NCI-H1930 (cell line): ENCODE data around the gene ANO4.

Experiments
- DNase-seq, 2 experiments: peaks; one replicate each; lab custom pipeline; 2025; lab: John Stamatoyannopoulos, UW

ANO4 gene

DNA sequence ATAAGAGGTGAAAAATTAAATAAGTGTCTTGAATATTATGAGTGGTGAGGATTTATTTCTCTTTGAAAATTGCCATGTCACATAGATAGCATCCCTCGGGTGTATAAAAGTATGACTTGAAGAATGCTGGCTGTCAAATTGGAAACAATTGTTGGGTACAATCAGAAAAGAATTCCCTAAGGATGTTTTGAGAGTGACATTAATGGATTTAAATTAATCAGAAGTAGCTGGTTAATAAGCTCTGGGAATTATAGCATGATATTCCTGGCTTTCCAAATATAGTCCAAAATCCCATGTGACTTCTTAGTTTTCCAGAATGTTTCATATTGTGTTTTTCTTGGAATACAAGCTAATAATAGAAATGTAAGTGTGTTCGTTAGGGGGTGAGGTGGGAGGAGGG lies 196.5 kb downstream of the ANO4 start:
- DNase-seq = no peak

DNA sequence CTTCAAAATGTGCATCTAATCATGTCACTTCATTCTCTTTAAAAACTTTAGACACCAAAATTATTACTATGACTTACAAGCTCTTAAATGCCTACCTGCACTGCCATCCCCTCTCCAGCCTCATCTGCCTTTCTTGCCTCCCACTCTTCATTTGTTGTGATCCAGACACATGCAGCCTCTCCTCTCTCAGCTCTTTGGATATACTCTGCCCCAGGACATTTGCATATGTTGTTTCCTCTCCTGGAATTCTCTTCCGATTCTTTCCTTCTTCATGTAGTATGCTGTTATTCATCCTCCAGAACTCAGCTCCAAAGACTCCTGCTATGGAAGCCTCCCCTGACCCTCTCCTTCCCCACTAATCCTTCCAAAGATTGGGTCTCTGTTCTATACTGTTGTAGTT lies 197.6 kb downstream of the ANO4 start:
- DNase-seq = no peak

DNA sequence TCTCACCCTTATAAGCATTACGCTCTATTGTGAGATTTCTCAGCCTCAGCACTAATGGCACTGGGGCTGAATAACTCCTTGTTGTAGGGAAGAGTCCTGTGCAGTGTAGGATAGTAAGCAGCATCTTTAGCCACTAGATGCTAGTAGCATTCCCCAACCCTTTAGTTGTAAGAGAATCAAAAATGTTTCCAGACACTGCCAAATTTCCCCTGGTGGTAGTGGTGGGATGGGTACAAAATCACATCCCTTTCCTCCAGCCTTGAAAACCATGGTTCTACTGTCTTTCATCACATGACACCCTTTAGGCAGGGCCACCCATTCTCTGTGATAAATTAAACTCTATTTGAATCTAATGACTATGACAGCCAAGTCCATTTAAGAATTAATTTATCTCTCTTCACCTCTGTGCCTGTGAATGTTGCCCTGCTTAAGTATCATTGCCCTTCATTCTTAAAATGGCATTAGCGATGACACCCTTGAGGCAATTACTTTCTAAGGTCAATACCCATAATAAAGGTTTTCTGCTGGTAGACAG lies 199.4 kb downstream of the ANO4 start:
- no peak for DNase-seq

DNA sequence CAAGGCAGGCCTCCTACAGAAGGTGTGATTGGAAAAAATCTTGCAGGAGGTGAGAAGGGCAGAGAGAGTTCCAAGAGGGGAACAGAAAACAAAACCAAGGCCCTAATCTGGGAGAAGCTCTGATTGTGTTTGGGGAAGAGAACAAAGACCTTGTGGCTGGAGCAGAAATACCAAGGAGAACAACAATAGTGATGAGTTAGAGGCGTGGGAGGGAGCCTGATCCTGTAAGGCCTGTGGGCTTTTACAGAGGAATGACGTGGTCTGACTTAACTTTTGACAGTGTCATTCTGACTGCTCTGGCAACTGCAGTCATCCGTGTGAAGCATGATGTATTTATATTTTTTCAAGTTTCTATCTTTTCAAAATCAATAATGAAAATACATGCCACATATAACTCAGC lies 200.6 kb downstream of the ANO4 start:
- no peak for DNase-seq

DNA sequence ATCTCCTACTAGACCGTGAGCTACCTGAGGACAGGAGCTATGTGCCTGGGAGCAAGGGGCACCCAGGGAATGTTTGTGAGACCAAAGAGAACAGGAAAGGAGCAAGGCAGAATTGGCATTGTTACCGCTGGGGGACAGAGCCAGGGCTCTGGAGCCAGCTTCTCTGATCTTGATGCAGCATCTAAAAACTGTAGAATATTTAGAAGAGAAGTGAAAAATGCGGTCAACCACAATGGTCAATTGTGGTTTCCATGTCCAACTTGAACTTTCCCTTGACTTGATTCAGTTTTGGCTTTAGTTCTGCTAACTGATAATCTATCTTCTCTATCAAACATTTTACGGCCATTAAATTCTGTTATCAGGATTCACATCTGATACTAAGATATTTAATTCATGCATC lies 201.2 kb downstream of the ANO4 start:
- DNase-seq = no peak

DNA sequence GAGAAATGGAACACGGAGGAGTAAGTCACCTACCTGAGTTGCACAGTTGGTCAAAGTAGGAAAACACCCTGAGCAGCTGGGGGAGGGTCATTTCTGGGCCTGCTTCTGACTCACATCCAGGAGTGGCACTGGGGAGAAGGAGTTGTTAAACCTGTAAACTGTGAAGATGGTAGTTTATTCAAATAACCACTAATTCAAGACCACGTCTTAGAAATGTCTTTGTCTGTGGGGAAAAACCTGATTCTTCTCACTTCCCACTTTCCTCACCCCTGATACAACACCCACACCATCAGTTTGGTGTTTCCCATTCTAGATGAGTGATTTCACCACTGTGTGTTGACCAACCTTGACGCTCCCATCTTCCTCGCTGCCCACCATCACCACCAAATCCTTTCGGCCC lies 207.1 kb downstream of the ANO4 start:
- no peak for DNase-seq

DNA sequence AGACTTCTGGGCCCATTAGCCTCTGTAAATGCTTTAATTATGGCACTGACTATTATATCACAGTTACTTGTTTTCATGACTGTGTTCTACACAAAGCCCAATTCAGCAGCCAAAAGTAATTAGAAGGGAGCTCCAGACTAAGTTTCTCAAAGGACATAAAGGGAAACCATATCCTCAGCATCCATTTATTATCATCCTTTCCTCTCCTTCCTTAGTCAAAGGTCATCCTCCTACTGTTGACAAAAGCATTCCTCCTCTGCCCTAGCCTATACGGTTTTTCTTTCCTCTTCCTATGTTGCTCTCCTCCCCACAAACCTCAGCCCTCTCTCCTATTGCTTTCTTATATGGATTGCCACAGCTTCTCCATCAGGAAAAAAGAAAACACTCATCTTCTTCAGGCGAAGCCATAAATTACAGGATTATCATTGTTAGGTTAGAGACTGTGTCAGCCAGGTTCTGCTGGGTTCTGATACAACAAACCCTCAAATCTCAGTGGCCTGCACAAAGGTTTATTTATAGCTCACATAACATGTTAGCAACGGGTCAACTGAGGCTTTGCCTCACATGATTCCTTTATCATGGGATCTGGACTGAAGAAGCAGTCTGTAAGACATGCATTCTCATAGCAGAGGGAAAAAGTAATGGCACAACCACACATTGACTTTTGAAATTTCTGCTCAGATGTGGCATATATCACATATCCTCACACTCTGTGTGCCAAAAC lies 208.3 kb downstream of the ANO4 start:
- no peak for DNase-seq

DNA sequence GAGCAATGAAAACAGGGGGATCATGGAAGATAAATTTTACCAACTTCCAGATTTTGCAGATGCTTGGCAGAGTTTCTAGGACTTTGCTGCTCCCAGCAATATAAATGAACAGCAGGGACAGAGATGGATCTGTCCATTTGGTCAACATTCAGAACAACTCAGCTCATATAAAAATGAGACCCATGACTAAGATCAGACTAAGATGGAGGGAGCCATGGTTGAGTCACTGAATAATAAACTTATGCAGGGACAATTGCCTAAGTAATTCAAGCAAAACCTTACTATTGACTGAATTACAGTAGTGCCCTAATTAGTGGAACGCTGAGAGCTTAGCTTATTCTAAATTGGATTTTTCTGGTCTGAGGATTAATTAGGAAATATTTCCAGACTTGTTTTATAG lies 210.3 kb downstream of the ANO4 start:
- DNase-seq = no peak

DNA sequence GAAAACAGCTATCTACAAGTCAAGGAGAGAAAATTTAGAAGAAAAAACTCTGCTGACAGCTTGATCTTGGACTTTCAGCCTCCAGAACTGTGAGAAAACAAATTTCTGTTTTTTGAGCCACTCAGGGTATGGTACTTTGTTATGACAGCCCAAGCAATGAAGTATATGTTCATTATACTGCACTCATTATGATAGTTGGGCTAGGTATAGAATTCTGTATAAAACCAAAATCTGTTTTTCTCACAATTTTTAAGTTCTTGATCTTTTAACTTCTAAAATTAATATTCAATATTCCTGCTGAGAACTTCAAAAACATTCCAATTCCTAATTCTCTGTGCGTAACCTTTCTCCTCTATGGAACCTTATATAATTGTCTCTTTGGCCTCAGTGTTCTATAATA lies 214.7 kb downstream of the ANO4 start:
- no peak for DNase-seq

DNA sequence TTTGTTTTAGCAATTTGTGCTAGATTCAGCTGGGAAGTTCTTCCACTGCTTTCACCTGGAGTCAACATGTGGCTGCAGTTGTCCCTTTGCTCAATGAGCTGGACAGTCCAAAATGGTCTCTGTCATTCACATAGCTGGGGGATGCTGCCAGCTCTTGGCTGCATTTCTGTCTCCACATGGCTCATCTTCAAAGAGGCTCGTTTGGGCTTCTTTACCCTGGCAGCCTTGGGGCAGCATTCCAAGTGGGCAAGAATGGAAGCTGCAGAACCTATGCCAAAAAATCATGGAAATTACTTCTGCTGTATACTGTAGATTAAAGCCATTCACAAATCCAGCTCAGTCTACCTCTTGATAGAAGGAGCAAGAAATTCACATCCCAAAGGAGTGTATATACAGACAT lies 216.3 kb downstream of the ANO4 start:
- DNase-seq = no peak

DNA sequence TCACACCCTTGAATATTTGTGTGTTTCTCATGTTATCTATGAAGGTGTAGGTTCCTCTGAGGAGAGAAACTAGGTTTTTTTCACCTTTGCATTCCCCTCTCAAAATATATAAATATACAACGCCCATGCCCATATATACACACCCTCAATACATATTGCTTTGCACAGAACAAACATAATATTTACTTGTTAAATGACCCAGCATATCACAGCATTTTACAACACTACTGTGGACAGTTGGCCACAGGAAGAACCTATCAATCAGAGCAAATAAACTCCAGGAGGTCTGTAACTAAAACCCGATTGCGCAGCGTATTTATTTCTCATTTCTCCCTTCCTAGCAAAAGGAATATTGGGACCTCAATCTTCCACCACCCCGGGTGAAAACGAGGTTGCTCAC lies 219.4 kb downstream of the ANO4 start:
- DNase-seq = no peak

DNA sequence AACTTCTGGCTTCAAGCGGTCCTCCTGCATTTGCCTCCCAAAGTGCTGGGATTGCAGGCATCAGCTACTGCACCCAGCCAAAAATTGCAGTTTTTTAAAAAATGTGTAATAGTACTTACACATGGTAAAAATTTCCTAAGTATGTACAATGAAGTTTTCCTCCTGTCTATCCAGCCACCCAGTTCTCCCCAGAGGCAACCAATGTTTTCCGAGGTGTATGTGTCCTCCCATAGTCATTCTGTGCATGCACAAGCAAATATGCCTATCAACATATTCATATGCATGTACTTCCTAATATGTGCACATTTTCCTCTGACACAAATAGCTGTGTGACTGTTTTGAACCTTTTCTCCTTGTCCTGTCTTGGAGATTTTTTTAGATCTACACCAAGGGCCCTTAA lies 220.5 kb downstream of the ANO4 start:
- no peak for DNase-seq

DNA sequence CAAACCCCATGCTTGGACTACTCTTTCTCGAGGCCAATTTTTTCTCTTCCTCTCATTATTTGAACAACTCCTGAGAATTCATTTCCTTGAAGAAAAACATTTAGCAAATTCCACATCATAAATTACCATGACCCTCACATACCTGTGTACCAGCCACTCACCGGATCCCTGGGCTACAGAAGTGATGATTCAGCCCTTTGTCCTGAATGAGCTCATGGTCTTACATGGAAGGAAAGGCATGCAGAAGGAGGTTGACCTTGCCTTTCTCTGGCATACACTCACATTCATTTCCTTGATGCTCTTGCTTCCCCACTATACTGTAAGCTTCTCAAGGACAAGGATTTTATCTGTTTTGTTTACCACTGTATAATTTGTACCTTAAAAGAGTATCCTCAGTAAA lies 224.0 kb downstream of the ANO4 start:
- DNase-seq = no peak

DNA sequence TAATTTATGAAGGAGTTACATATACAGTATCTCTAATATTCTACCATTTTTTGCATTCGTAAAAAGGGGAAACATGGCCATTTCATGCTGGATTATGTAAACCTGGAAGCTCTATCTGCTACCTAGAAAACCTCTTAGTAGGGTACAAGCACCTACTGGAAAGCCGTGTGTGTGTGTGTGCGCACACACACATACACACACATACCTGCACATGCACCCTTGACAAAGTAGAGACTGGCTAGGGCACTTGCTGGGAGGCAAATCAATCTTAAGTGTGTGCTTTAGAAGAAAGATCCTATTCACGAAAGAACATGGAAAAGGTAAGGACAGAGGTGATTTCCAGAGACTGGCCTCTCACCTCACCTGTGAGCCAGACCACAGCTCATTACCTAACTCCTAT lies 224.6 kb downstream of the ANO4 start:
- no peak for DNase-seq

DNA sequence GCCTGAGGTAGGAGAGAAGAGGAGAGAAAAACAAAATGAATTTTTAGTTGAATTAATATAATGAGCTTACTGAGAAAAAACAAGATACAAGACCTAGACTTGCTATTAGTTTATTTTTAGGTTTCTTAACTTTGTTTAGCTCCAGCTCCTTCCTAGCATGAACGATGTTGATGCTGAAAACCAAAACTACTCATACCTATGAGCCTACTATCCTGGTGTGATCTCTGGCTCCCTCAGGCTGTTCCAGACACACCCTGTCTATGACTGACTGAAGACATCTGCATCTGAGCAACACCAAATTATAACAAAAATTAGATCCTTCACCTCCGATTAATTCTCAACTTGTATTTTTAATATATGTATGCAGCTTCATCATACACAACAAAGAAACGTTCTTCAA lies 225.1 kb downstream of the ANO4 start:
- no peak for DNase-seq

DNA sequence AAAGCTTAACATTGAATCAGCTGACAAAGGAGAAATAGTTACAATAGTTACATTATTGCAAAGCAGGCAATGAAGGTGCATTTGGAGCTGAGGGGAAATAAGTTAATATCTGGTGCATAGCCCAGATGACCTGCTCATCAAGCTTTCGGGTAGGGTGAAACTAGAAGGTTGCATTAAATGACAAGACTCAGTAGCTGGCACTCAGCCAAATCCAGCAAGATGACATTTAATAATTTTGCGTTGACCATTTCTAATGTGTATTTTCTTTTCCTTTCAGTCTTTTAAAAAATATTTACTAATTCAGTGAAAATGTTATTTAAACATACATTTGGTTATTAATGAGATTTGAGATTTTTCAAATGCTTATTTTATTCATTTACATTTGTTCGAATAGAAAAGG lies 226.9 kb downstream of the ANO4 start:
- no peak for DNase-seq

DNA sequence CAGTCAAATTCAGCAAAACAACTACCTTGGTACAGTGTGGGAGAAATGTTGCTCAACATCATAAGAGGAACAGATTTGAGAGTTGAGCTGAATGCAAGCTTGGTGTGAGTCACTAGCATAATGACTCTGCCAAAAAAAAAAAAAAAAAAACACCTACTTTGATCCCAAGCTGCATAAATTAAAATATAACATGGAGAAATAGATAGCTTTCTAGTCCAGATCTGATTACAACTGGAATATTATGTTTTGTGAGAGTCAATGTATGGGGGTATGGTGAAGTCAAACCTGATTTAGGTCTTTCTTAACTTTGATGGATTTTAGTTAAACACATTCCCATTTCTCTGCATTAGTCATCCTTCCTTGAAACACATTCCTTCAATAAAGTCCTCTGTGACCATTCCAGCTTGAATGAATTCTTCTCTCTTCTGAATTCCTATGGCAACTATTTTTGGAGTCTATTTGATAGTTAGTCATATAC lies 227.4 kb downstream of the ANO4 start:
- no peak for DNase-seq

DNA sequence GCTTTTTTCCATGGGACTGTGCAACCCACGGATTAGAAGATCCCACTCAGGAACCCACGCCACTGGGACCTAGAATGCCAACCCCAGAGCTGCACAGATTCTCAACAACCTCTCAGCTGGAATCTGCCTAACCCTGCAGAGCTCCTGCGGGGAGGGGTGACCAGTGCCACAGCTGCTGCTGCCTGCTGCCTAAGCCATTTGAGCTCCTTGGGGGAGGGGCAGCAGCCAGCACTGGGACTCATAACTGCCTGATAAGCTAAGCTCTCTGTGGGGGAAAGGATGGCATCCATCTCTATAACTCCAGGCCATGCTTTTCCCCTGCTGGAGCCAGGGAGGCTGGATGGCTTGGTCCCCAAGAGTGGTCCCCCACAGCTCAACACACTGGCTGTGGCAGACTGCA lies 232.6 kb downstream of the ANO4 start:
- no peak for DNase-seq

DNA sequence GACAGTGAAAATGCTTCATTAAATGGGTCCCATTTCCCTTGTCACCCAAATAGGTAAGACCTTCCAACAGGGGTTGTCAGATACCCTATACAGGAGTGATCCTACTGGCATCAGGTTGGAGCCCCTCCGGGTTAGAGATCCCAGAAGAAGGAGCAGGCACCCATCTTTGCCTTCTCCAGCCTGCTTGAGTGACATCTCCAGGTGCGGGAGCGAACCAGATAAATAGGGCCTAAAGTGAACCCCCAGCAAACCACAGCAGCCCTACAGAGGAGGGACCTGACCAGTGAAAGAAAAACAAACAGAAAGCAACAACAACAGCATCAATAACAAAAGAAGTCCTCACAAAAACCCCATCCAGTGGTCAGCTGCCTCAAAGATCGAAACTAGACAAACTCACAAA lies 233.2 kb downstream of the ANO4 start:
- DNase-seq = no peak

DNA sequence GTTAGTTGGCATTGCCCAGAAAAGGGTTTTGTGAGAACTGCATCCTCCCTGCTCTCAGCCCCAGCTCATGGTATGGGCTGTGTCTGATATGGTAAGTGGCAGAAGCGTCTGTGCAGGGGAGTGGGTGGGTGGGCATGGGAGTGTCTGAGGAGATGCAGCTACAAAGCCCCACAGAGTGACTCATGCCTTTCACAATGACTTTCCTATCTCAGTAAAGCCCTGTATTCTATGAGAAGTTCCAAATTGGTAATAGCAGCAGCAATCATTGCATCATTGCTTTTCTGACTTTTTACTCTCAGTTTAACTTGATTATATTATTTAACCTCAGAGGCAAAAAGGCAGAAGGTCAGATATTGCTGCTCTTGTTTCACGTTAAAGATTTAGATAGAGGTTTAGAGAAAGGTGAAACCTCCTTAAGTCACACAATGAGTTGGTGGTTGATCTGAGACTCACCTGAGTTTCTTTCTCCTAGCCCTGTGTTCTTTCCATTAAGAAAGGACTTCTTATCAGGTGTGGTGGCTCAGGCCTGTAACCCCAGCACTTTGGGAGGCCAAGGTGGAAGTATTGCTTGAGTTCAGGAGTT lies 243.8 kb downstream of the ANO4 start:
- no peak for DNase-seq

DNA sequence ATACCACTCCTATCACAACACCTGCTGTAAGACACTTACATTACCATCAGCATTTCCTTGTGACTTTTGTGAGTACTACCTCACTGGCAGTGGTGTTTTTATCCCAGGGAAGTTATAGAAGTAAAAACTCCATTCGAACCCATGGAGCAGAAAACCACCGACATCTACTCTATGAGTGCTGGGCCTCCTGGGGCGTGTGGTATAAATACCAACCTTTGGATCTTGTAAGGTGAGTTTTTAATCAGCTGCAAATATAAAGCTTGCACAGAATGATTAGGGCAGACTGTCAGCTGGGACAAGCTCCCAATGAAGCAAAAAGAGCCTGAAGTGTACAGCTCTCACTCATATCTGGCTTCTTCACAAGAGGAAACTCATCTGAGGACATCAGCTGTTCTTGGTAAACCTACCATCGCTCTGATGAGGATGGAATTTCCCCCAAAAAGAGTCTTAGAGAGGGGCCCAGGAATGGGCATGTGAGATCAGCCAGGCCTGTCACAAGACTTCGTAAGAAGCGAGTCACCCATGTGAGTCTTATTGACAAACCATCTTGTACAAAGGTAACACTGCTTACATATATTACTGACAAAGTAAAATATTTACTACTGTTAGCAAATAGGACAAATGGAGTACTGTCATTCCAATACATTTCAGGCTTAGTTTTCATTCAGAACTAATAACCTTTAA lies 245.4 kb downstream of the ANO4 start:
- no peak for DNase-seq

DNA sequence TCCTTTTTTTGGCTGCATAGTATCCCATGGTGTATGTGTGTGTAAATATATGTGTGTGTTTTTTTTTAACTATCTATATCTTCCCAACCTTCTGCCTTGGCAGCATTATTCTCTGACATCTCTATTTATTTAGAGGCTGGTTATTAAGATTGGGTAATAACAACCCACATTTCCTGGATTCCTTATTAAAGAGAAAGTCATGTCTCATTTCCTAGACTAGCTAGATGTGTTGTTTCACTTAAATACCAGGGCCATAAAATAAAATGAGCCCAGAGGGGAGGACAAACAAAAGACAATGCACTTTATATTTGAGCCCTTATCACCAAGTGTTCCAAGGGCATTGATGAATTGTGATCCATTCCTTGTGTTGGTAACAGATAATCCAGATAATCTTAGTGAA lies 246.4 kb downstream of the ANO4 start:
- no peak for DNase-seq

DNA sequence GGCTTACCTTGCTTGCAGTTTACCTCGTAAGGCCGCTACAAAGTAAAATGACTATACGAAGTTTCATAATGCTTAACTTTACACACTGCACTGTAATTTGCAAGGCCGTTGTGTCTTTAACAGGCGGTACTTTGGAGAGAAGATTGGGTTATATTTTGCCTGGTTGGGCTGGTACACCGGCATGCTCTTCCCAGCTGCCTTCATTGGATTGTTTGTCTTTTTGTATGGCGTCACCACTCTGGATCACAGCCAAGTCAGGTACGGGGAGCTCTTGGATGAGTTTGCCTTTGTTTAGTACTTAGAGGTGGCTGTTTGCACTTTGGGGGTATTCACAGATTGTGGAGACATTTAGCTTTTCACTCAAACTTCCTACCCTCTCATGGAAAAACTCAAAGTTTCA lies 247.6 kb downstream of the ANO4 start:
- no peak for DNase-seq
